Activated T-helper 1 cell treated with Interleukin-2 at 50 U/mL for 16 hours (primary cell): ENCODE measurements around the gene NPL.

Source experiments
- DNase-seq: peaks from one replicate; pipeline ENCODE4 v3.0.0-alpha.2; 2020; ENCODE audit warnings: low read depth

NPL gene

GRCh38 chr1:182779530-182779929 is 10.0 kb upstream of the NPL start:
- no peak for DNase-seq

DNA sequence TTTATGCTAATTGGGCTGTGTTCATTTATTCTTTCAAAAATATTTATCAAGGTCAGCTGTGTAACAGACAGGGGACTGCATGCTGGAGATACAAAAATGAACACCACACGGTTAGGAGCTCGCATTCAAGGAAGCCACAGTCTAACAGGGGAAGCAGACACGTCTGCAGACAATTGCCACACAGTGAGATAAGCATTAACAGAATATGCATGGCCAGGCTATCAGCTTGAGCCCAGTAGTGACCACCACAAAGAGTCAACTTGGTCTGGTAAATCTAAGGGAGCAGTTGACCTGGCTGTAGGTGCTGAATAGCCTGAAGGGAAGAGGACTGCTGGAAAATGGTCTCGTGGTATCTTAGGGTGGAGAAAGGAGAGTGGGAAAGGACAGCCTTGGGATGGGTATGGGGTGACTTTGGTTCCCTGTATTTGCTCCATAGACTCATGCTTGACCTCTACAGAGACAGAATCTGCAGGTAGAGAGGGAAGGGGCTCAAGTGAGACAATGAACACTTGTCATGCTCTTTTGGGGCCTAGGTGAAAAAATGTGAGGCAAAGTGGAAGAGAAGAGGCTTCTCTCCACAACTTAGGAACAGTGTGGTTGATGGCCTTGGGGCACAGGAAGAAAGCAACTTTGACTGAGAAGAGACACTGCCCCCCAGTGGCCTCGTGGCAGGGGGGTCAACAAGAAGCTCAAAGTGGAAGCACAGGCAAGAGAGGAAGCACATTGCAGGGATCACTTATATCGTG is 7.6 kb upstream of the NPL start:
- DNase-seq: peak; percentile 39

DNA sequence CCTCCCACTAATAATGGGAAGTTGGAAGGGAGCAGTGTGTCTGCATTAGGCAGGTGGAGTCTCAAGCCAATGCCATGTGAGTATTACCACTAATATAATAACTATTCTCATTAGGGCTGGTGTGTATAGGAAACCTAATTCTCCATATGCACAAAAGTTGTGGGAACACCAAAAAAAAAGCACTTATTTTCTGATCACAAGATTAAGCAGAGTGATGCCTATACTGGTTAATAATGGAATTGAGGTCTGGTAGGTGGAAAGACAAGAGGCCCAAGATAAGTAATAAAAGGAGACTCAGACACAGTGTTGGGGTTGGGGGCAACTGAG is 7.0 kb upstream of the NPL start:
- DNase-seq: no peak

DNA sequence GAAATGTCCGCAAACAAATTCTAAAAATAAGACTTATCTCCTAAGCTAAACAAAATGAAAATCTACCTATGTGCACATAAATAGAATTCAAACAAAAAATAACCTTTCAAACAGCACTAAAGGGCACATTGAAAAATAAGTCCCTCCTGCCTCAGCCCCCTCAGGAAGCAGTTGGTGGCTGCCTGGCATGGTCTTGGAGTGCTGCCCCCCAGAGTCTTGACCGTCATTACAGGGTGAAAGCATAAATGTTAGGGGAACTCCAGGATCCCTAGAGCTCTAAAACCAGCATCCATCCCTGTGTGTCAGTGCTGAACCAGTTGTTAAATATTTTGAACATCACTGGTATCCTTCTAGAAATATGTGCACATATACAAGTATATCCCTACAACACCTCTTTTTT is 6.5 kb upstream of the NPL start:
- no peak for DNase-seq

DNA sequence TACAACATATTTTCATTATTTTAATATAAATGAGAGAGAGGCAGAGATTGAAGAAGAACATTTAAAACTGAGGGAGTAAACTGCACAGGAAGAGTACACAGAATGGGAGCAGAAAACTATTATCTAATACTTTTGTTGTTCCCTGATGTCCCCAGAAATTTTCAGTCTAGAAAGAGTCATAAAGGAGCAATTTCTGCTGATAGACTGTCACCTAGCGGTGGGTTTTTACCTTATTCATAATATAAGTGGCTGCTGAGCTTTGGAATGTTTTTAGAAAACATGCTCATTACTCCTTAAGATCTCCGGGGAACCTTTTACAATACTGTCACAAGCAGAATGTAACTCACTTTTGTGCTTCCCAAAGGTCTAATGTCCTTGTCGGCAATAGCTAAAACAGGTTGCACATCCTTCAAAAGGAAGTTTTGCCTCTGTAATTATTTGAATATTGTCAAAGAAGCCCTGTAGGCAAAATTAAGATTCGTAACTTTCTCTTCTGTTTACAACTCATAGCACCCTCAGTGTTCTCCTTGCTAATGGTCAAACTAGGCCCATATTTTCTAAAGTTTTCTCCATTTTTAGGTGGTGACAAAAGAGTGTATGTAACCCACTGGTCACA is 4.9 kb upstream of the NPL start:
- DNase-seq: no peak

- DNase-seq: no peak
Measured at GRCh38 chr1:182785181-182785580, 4.4 kb upstream of the NPL start.

- DNase-seq: no peak
Measured at GRCh38 chr1:182786223-182786994, 3.2 kb upstream of the NPL start.

DNA sequence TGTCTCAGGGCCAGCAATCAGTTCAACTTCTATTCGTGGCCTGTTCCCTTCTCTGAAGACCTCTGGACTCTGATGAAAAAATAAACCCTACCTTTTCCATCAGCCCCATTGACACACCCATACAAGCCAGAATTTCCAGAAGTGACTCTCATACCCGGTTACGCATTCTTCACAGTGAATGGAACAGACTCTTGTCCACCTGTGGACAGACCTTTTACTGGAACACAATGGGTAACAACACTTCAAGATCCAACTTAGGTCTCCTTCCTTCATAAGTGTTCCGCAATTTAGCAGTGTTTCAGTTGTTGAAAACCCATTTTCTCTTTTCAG is 2.6 kb upstream of the NPL start:
- no peak for DNase-seq

DNA sequence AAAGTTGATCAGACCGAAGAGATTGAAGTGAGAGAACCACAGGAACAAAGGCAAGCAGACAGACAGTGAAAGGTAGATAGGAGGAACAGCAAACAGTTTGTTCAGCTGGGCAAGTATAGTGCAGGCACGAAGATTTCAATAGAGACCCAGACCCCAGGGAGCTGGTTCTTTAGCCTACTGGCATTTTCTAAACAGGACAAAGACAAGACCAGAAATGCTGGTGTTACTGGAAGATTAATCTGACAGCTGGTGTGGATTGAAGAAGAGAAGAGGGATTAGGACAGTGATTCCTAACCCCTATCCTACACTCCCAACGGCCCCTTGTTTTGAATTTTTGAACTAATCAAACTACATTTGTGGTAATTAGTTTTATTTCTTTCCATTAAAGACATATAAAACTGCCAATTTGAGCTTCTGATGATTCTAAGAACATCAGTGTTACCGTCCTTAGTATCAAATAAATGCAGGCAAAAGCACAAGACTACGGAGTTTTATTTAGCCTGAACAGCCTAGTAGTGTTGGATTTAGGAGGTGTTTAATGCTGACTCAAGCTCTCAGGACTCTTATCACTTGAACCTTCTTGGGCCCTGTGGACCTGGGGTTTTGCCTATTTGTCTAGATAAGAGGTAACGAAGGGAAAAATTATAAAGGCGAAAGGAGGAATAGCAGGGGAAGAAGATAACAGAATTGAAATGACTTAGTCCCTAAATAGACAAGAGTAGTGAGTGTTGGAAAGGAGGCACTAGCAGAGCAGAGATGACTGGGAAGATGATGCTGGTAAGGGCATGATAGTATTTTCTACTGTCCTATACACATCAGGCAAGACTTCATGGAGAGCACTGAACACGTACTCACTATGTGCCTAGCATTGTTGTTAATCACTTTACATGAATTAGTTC is 2.0 kb downstream of the NPL start:
- DNase-seq: no peak

GRCh38 chr1:182794091-182794490 is 4.5 kb downstream of the NPL start:
- no peak for DNase-seq

- no peak for DNase-seq
Measured at GRCh38 chr1:182794676-182795201, 5.2 kb downstream of the NPL start.

DNA sequence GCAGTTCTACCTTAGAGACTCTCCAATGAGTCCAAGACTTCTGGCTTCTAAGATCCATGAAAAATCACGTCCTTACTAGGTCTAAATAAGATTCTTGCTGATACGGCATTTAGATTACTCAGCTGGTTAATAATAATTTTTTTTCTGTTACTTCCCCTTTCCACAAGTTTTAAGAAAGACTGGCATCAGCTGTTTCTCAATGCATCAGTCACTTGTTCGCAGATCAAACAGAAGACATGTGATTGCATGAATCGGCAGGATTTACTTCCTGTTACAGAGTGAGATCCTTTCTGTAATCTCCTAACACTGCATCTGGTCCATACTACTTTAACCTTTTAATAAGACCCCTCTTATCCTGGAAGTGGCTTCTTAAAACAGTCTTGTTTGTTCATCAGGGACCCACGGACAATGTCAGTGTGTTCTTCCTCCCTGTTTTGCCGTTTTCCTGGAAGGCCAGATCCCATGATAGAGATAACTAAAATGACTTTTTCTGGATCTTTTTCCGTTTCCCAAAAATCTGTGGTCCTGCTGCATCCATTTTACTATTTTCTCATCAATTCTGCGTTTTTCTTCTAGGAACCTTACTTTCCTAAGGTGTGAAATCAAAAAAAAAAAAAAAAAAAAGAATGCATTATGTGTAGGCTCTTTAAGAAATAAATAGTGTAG is 6.1 kb downstream of the NPL start:
- DNase-seq: no peak

GRCh38 chr1:182802006-182802803 is 12.6 kb downstream of the NPL start:
- no peak for DNase-seq

- DNase-seq: no peak
Measured at GRCh38 chr1:182803846-182804245, 14.3 kb downstream of the NPL start.

DNA sequence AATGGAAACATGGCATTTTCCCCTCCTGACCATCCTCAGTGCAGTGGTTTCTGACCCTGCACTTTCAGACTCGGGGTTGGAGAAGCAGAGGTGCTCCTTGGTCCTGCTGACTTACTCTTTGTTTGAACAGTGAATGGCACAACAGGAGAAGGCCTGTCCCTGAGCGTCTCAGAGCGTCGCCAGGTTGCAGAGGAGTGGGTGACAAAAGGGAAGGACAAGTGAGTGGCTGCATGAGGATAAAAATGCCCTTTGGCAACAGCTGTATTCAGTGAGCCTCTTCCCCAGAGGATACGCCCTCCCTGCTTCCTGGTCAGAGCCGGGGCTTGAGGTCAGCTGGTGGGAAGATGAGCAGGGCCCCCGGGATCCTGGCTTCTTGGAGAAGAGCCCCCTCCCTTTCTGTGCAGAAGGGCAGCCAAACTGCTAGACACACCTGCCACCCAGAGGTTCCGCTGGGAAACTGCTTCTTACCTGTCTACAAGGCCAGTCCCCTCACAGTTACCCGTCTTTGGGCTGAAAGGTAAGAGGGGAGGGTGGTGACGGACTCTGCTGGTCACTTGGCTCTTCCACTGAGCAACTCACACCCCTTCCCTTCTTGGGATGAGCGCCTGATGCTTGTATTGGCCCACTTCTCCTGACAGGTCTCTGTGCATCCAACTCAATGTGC is 16.6 kb downstream of the NPL start:
- DNase-seq: no peak

- DNase-seq: no peak
Measured at GRCh38 chr1:182807907-182808306, 18.3 kb downstream of the NPL start.

- DNase-seq: no peak
Measured at GRCh38 chr1:182809414-182809957, 19.9 kb downstream of the NPL start.

GRCh38 chr1:182811975-182812722 is 22.6 kb downstream of the NPL start:
- no peak for DNase-seq

DNA sequence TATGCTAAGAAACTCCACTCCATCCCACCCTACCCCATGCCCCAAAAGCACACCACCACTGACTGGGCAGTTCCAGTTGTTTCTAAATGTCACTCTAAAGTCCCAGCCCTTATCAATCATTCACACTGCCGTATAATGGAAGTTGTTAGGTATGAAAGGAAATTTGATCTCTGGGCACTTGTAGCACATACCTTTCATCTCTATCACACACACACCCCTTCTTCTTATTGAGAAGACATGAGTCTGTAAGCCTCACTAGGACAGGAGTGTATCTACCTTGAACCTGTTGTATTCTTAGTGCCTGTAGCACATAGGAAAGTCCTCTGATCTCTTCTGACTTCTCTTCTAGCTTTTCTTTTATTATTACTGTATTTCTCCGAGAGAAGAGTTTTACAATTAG is 27.3 kb downstream of the NPL start:
- DNase-seq: no peak
